ENCODE measurements around the gene PDLIM1.

DNA sequence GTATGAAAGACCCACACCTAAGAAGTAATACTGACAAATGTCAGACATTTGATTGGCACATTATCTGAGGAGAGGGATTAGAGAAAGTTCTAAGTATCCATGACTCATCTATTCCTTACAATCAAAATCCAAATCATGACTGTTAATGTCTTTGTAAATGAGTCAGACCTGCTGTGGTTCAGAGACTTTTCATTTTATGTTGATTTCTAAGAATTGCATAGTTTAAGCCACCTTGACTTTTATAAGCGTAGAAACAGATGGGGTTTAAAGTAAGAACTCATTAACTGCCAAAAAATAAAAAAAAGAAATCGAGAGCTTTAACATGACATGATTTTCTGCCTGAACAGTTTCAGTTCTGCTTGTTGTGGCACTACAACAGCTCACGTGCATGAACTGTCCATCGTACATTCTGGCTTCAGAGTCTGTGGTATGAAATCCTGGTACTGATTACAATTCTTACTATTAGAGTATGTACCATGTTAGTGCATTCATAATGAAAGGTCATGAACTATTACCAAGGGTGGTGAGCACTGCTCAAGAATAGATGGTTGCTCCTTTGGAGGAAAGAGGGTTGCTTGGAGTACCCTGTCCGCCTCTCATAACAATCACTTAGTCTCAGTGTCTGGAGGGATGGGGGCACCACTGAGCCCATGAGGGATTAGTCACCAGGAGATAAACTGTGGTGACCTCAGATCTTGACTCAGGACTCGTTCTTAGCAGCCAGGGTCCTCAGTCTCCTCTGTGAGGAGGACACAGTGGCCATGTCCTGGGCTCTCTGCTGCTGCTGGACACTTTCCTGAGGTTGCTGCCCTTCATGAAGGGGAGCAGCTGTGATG is 54.5 kb downstream of the PDLIM1 start:
- TF ChIP-seq, protein P1, sequence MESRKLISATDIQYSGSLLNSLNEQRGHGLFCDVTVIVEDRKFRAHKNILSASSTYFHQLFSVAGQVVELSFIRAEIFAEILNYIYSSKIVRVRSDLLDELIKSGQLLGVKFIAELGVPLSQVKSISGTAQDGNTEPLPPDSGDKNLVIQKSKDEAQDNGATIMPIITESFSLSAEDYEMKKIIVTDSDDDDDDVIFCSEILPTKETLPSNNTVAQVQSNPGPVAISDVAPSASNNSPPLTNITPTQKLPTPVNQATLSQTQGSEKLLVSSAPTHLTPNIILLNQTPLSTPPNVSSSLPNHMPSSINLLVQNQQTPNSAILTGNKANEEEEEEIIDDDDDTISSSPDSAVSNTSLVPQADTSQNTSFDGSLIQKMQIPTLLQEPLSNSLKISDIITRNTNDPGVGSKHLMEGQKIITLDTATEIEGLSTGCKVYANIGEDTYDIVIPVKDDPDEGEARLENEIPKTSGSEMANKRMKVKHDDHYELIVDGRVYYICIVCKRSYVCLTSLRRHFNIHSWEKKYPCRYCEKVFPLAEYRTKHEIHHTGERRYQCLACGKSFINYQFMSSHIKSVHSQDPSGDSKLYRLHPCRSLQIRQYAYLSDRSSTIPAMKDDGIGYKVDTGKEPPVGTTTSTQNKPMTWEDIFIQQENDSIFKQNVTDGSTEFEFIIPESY (IDR thresholded peaks at IDR 0.05; ENCODE audit: borderline replicate concordance, low read depth), result no peak
- TF ChIP-seq, protein P2, sequence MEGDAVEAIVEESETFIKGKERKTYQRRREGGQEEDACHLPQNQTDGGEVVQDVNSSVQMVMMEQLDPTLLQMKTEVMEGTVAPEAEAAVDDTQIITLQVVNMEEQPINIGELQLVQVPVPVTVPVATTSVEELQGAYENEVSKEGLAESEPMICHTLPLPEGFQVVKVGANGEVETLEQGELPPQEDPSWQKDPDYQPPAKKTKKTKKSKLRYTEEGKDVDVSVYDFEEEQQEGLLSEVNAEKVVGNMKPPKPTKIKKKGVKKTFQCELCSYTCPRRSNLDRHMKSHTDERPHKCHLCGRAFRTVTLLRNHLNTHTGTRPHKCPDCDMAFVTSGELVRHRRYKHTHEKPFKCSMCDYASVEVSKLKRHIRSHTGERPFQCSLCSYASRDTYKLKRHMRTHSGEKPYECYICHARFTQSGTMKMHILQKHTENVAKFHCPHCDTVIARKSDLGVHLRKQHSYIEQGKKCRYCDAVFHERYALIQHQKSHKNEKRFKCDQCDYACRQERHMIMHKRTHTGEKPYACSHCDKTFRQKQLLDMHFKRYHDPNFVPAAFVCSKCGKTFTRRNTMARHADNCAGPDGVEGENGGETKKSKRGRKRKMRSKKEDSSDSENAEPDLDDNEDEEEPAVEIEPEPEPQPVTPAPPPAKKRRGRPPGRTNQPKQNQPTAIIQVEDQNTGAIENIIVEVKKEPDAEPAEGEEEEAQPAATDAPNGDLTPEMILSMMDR (IDR thresholded peaks at IDR 0.05), result no peak
- TF ChIP-seq, protein P3, sequence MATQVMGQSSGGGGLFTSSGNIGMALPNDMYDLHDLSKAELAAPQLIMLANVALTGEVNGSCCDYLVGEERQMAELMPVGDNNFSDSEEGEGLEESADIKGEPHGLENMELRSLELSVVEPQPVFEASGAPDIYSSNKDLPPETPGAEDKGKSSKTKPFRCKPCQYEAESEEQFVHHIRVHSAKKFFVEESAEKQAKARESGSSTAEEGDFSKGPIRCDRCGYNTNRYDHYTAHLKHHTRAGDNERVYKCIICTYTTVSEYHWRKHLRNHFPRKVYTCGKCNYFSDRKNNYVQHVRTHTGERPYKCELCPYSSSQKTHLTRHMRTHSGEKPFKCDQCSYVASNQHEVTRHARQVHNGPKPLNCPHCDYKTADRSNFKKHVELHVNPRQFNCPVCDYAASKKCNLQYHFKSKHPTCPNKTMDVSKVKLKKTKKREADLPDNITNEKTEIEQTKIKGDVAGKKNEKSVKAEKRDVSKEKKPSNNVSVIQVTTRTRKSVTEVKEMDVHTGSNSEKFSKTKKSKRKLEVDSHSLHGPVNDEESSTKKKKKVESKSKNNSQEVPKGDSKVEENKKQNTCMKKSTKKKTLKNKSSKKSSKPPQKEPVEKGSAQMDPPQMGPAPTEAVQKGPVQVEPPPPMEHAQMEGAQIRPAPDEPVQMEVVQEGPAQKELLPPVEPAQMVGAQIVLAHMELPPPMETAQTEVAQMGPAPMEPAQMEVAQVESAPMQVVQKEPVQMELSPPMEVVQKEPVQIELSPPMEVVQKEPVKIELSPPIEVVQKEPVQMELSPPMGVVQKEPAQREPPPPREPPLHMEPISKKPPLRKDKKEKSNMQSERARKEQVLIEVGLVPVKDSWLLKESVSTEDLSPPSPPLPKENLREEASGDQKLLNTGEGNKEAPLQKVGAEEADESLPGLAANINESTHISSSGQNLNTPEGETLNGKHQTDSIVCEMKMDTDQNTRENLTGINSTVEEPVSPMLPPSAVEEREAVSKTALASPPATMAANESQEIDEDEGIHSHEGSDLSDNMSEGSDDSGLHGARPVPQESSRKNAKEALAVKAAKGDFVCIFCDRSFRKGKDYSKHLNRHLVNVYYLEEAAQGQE (IDR thresholded peaks at IDR 0.05; ENCODE audit: low read depth, low read length), result no peak
- TF ChIP-seq, protein P4, sequence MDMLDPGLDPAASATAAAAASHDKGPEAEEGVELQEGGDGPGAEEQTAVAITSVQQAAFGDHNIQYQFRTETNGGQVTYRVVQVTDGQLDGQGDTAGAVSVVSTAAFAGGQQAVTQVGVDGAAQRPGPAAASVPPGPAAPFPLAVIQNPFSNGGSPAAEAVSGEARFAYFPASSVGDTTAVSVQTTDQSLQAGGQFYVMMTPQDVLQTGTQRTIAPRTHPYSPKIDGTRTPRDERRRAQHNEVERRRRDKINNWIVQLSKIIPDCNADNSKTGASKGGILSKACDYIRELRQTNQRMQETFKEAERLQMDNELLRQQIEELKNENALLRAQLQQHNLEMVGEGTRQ (IDR thresholded peaks at IDR 0.05; ENCODE audit: borderline replicate concordance, low read depth, low read length), result no peak
- TF ChIP-seq NRF1 (IDR thresholded peaks at IDR 0.05; ENCODE audit: low read depth, low read length) (no peak), YY1 (IDR thresholded peaks at IDR 0.05; ENCODE audit: low read depth) (no peak), GABPA (IDR thresholded peaks at IDR 0.05; ENCODE audit: low read depth) (no peak), TAF1 (IDR thresholded peaks at IDR 0.05; ENCODE audit: borderline replicate concordance, low read depth, low read length) (no peak), CHD2 (IDR thresholded peaks at IDR 0.05; ENCODE audit: low read length, partially characterized antibody) (no peak), ELF1 (IDR thresholded peaks at IDR 0.05) (no peak), JUND (IDR thresholded peaks at IDR 0.05) (peak; percentile 89)
- TF ChIP-seq, protein P5, sequence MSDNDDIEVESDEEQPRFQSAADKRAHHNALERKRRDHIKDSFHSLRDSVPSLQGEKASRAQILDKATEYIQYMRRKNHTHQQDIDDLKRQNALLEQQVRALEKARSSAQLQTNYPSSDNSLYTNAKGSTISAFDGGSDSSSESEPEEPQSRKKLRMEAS (IDR thresholded peaks at IDR 0.05; ENCODE audit: low read depth), result no peak

Data from SK-N-SH (cell line).